Activated CD8-positive, alpha-beta memory T cell treated with anti-CD3 and anti-CD28 coated beads, Interleukin-2, amount 50 U/mL, for 4 hours (primary cell): ENCODE measurements around the gene ULK1.

ENCODE experiments used
- DNase-seq: peaks from one replicate; pipeline ENCODE4 v3.0.0-alpha.2; 2020

ULK1 gene

DNA sequence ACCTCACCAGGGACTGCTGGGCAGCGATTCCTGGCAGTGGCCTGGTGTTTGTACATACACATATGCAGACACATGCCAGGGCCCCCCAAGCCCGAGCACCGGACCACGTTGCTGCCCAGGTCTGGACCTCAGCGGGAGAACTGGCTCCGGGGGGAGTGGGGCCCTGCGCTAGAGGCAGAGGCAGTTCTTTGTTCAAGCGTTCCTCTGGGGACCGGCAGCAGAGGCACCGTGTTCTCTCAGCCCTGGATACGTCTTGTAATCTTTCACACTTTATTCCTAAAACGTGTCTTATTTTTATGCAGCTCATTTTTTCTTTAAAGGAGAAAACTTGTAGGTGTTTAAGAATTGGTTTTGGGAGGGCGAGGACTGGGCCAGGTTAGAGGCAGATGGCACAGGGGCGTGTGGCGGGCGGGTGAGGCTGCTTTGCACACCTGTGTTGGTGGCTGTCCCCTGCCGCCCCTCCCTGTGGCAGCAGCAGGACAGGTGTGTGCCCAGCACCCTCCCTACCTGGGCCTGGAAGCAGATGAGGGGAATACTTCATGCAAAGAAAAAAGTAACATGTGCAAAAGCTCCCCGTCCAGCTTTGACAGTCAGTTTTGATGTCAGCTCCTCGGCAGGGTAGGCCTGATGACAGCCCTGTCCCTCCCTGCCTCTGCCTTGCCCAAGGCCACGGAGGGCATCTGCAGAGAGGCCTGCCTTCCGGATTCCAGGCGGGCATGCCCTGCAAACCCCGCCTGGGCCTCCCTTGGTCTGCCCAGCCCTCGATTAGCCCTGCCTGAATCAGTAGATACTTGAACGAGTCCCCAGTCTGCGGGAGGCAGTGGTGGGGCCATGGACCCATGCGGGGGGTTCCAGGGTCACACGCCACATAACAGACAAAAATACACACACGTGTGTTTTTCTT, 27.7 kb downstream of the ULK1 start:
- no peak for DNase-seq

DNA sequence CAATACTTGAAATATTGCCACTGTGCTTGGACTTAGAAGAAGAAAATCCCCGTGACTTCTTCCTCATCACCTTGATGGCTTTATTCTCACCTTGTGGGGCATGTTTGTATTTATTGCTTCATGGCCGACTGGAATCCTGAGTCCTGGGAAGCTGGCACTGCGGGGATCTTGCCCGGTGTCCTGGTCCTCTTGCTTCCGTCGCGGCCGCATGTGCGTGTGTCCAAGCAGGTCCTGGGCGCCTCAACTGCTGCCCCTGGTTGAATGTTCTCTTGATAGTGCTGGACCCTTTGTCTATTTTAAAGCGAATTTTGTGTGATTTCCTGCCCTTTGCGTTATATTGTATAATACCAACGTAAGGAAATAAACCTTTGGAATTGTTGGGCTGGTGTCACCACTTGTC, 28.4 kb downstream of the ULK1 start:
- DNase-seq: no peak

DNA sequence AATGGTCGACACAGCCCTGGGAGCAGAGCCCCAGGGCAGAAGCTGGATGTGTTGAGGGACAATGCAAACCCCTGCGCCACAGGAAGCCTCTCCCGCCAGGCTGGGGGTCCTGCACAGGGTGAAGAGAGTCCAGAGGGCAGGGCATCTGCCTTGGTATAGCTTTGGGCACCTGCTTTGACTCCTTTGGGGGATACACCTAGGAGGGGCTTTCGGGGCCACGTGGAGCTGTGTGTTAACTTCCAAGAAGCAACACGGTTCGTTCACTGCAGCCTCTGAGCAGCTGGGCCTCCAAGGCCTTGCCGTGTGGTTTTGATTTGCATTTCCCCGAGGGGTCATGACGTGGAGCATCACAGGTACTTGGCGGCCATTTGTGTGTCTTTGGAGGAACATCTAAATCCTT, 28.8 kb downstream of the ULK1 start:
- no peak for DNase-seq

DNA sequence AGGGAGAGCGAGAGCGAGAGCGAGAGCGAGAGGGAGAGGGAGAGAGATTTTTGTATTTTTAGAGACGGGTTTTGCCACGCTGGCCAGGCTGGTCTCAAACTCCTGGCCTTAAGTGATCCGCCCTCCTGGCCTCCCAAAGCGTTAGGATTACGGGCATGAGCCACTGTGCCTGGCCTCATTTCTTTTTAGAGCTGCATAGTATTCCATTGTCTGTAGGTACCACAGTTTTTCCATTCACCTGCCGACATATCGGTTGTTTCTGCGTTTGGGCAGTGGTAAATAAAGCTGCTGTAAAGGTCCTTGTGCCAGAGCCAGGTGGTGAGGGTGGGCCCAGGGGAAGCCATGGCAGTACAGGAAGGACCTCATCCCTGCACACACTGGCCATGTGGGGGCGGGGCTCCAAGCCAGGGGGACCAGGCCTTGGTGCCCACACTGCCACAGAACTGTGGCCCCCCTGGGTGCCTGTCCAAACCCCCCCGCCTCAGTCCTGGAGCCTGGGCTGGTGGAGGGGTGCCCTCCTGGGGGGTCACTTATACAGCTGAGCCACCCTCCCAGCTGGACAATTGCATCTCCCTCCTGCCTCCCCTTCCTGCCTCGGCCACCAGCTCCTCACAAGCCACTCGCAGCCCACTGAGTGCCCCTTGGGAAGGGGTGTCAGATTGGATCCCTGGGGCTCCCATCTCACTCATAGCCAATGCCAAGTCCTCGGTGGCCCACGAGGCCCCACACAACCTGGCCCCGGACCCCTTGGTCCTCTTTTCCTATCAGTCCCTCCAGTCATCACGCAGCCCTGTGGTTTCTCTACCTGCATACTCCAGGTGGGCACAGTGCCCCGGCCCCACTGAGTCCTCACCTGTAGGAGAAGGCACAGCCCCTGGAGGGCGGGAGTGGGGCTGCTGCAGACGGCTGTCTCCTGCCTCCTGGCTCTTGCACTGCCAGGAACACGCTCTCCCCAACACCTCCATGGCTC, 33.0 kb downstream of the ULK1 start:
- DNase-seq: no peak

DNA sequence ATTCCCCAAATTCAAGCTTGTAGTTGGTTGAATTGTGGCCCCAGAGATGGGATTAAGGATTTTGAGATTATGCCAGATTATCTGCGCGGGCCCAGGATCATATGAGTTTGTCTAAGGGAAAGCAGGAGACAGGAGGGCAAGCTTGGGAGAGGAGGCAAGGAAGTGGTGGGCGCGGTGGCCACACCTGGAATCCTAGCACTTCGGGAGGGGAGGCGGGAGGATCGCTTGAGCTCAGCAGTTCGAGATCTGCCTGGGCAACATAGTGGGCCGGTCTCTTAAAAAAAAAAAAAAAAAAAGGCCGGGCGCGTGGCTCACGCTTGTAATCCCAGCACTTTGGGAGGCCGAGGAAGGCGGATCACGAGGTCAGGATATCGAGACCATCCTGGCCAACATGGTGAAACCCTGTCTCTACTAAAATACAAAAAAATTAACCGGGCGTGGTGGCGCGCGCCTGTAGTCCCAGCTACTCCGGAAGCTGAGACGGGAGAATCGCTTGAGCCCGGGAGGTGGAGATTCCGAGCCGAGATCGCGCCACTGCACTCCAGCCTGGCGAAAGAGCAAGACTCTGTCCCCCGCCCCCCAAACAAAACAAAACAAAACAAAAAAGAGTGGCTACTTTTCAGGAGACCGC, 33.8 kb downstream of the ULK1 start:
- DNase-seq: no peak

DNA sequence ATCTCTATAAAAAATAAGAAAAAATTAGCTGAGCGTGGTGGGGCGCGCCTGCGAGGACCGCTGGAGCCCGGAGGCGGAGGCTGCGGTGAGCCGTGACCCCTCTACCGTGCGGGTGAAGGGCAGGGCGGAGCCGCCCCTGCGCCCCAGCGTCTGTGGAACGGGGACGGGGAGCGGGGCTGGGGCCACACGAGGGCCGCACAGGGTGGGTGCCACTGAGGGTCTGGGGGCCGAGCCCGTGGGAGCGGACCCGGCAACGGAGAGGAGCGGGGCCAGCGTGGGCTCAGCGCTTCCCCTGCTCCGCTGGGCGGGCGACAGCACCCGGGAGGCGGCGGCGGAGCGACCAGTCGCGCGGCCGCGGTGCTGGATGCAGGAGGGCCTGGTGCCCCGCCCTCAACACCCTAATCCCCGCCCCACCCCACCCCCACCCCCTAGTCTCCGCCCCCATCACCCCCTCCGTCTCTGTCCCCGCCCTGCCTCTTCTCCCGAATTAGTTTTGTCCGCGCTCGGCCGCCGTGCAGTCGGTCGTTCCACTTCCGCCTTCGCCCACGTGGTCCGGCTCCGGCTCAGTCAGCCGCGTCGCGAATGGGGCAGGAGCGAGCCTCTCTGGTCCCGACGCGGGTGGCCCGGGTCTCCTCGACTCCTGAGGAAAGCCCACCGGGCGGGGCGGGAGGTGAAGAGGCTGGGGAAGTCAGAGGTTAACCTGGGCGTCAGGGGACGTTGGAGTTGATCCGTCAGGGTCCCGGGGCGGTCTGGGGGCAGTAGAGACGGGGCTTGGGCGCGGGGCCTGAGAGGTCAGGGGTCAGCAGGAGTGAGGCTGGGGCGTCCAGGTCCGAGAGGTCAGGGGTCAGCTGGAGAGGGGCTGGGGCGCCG, 34.5 kb downstream of the ULK1 start, which contains the start of gene PUS1:
TSS of gene PUS1 (plus strand) at position 566 of the 870 bp plus-strand sequence. CDS start 447 bp downstream, outside the sequence.
- DNase-seq: peak; percentile 92

DNA sequence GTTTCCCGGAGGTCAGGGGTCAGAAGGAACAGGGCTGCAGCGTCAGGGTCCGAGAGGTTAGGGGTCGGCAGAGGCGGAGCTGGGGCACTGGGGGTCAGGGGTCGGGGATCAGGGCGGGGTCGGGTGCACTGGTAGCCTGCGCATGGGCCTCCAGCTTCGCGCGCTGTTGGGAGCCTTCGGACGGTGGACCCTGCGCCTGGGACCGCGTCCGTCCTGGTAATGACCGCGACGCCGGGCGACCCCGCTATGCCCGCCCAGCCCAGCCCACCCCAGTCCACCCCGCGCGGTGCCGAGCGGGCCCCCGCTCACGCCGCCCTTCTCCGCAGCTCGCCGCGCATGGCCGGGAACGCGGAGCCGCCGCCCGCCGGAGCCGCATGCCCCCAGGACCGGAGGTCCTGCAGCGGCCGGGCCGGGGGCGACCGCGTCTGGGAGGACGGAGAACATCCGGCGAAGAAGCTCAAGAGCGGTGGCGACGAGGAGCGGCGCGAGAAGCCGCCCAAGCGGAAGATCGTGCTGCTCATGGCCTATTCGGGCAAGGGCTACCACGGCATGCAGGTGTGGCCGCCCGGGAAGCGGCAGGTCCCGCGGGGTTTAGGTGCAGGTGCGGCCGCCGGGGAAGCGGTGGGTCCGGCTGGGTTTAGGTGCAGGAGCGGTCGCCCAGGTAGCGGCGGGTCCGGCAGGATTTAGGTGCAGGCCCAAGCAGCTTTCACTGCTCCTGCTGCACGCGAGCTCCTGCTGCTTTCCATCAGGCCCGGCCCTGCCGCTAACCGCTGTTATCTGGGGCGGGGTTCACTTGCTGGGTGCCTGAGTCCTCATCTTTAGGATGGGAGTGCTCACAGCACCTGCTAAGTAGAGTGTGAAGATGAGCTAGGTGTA, 35.4 kb downstream of the ULK1 start:
- DNase-seq: peak; percentile 35

DNA sequence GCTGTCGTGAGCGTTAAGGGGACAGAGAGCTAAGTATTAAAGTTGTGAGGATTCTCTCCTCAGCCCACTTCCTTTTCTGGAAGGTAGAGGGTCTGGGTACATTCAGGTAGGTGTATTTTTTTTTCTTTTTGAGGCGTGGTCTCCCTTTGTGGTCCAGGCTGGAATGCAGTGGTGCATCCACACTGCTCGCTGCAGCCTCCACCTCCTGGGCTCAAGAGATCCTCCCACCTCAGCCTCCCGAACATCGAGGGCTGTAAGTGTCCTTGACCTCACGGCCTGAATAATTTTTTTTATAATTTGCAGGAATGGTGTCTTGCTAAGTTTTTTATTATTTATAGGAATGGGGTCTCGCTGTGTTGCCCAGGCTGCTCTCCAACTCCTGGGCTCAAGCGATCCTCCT, 36.1 kb downstream of the ULK1 start:
- DNase-seq: no peak

DNA sequence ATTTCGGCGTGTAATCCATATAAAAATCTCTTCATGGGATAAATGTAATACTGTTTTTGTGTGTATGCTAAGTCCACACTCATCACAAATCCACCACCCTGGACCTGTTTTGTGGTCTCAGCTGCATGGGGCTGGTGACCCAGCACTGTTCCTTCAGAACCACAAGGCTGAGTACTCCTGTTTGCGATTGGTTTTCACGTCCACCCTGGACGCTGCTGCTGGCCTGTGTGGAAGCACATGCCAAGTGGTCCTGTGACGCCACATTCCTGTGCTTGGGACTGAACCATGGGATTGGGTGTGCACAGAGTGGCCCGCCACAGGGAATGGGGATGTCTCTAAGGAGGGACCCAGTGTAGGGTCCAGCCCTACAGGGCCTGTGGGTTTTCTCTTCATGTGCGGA, 39.0 kb downstream of the ULK1 start:
- DNase-seq: no peak

DNA sequence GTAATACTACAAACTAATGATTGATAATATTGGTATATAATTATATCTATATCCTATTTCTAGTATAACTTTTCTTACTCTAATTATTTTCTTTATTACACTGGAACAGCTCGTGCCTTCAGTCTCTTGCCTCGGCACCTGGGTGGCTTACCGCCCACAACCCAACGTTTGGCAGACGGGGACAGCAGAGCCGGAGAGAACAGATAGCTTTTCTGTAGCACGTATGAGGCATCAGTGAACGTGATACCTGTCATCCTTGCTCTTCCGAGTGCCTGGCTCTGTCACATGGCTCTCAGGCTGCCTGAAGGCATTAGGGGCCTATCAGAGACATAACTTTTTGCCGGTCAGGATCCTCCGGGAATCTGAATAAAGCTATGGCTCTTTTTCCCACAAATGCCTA, 40.1 kb downstream of the ULK1 start:
- DNase-seq: no peak

DNA sequence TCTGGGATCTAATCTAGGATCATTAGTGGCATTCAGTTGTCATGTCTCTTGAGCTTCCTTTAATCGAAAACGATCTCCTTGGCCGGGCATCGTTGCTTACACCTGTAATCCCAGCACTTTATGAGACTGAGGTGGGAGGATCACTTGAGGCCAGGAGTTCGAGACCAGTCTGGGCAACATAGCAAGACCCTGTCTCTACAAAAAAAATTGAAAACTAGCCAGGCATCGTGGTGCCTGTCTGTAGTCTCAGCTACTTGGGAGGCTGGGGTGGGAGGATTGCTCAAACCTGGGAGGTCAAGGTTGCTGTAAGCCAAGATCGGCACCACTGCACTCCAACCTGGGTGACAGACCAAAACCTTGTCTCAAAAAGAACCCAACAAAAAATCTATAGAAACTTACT, 43.7 kb downstream of the ULK1 start:
- DNase-seq: no peak

DNA sequence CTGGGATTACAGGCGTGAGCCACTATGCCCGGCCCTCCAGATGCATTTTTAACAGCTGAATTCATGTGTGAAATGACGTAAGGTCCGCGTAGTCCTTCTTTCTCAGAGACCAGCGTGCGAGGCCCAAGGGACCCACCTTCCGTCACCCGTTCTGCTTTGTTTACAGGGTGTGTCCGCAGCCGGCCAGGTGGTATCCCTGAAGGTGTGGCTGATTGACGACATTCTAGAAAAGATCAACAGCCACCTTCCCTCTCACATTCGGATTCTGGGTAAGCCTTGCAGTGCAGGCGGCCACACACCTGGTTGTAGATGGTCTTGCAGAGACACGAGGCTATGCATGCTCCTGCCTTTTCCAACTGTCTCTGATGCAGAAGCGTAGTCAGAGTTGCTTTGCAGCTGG, 44.6 kb downstream of the ULK1 start:
- DNase-seq: no peak

DNA sequence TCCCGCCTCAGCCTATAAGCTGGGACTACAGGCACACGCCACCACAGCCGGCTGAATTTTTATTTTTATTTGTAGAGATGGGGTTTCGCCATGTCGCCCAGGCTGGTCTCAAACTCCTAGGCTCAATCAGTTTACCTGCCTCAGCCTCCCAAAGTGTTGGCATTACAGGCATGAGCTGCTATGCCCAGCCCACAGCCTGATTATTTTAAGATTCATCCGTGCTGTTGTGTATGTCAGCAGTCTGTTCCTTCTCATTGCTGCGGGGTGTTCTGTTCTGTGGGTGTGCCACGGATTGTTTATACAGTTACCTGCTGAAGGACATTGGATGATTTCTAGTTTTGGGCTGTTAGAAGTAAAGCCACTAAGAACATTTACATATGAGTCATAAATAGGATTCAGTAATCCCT, 45.7 kb downstream of the ULK1 start:
- no peak for DNase-seq

DNA sequence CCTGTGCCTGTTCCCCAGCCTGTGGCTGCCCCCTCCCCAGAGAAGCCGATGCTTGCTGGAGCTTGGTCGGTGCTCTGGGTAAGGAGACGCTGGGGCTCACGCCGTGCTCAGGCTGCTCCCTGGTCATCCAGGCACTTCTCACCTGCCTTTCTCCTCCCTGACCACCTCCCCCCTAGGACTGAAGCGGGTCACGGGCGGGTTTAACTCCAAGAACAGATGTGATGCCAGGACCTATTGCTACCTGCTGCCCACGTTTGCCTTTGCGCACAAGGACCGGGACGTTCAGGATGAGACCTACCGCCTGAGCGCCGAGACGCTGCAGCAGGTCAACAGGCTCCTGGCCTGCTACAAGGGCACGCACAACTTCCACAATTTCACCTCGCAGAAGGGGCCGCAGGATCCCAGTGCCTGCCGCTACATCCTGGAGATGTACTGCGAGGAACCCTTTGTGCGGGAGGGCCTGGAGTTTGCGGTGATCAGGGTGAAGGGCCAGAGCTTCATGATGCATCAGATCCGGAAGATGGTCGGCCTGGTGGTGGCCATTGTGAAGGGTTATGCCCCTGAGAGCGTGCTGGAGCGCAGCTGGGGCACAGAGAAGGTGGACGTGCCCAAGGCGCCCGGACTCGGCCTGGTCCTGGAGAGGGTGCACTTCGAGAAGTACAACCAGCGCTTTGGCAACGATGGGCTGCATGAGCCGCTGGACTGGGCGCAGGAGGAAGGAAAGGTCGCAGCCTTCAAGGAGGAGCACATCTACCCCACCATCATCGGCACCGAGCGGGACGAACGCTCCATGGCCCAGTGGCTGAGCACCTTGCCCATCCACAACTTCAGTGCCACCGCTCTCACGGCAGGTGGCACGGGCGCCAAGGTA, 46.9 kb downstream of the ULK1 start:
- DNase-seq: no peak

DNA sequence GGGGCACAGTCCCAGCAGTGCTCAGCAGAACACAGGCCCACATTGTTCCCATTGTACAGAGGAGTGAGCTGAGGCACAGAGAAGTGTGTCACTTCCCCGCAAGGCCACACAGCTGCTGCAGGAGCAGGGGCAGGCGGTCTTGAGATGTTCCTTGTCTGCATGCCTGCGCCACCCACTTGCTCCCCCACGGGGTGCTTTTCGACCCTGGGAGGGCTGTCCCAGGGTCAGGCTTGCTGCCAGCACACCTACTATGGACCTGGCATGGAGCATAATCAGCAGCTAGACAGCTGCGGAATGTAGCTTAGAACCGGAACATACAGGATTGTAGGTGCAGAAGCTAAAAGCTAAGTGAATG, 47.5 kb downstream of the ULK1 start:
- DNase-seq: no peak

DNA sequence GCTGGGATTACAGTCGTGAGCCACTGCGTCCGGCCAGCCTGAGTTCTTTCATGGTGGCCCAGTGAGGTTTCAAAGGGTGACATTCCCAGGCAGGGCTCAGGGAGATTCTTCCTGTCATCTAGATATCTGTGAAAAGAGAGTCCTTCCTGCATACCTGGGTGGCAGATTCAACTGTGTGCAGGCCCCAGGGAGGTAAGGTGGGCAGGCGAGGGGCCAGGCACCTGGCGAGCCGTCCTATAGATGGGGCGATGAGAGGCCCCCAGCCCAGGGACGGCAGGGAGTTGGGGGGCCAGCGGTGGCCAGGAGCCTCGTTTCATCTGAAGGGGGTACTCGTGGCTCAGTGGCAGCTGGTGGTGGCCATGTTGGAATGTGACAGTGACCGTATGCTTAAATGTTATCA, 48.2 kb downstream of the ULK1 start:
- DNase-seq: no peak

DNA sequence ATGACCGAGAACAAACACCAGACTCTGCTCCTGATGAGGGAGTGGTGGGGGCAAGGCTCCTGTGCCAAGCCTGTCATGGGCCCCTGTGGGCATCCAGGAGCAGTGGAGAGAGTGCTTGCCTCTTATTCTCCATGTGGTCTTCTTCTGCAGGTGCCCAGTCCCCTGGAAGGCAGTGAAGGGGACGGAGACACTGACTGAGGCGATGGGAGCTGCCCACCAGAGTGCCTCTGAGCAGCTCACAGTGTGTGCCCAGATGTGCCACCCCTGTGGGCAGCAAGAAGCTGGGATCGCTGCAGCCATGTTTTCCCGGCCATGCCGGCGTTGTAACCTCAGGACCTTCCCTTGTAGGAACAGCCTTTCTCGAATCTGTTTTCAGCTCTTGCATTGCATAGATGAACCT, 49.0 kb downstream of the ULK1 start:
- no peak for DNase-seq

DNA sequence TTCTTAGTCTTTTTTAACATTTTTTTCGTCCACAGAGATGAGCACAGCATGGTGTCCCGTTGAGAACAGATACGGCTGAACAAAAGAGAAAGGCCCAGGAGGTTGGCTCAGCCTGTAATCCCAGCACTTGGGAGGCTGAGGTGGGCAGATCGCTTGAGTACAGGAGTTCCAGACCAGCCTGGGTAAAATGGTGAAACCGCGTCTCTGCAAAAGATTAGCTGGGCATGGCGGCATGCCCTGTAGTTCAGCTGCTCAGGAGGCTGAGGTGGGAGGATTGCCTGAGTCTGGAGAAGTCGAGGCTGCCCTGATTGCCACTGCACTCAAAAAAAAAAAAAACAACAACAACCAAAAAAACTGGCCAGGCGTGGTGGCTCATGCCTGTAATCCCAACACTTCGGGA, 49.5 kb downstream of the ULK1 start:
- DNase-seq: no peak

DNA sequence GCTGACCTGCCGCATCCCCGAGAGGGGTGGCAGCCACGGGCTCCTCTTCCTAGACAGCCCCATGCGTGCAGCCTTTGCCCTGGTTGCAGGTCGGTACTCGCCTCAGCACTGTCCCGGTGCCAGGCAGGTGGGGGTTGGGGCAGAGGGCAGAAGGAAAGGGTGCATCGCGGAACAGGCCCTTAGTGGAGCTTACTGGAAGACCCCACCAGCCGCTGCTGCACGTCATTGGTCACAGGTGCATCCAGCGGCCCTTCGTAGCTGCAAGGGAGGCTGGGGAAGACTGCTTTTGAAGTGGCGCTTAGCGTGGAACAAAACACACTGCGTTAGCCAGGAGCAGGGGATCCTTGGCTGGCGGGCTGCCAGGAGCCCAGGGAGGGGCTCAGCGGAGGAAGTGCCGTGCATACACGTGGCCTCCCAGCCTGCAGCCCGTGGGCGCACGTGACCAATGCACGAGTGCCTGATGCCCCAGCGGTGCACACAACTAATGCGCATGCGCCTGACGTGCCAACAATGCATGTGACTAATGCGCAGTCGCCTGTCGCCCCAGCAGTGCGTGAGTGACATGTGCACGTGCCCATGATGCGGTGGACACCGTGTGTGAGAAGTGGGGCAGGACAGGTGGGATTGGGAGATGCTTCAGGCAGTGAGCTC, 50.3 kb downstream of the ULK1 start:
- DNase-seq: no peak

DNA sequence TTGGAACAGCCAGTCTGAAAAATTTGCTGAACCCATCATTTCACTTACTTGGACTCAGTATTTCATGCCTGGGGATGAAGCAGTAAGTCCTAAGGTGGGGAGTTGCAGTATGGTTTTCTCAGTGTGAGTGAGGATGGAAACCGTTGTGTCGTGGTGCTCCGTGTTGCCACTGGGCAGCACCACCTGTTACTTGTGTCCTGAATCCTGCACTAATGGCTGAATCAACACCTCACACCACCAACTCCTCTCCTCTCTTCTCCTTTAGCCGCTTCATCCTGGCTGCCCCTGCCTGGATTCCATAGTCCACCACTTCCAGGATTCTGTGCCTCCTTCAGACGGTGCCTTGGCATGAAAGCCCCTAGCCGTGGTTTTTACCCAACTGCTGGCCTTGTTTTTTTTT, 52.3 kb downstream of the ULK1 start:
- DNase-seq: no peak
